ENCODE results near the gene ITPR2. TPM values are rescaled to one million over a fixed set of nuclear protein-coding genes. Genes with fewer than 3 reads are reported as not detected.

Gene ITPR2
- total RNA-seq, 4 donors from 2014 or later: 42.8 to 62.5 (median 52.1) TPM

DNA sequence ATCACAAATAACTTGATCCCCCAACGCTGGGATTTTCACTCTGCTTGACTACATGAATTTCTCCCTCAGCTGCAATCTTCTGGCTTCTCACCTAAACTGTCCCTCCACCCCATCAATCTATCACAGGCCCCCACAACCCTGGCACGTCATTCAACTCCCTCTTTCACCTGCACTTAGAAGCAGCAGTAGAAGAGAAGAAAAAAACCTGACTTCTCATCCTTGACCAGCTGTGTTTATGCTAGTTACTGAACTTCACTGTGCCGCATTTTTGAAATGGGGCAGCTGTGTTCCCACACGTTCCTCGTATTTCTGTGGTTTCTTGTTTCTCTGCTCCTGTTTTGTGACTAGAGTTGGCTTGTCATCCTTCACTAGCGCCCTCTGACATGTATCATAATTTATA, 35.0 kb downstream of the ITPR2 start:
- intact Hi-C loops (cut with DNase I; ENCODE audit: low total_unique reads): no loop called here
- TF ChIP-seq, protein P1, sequence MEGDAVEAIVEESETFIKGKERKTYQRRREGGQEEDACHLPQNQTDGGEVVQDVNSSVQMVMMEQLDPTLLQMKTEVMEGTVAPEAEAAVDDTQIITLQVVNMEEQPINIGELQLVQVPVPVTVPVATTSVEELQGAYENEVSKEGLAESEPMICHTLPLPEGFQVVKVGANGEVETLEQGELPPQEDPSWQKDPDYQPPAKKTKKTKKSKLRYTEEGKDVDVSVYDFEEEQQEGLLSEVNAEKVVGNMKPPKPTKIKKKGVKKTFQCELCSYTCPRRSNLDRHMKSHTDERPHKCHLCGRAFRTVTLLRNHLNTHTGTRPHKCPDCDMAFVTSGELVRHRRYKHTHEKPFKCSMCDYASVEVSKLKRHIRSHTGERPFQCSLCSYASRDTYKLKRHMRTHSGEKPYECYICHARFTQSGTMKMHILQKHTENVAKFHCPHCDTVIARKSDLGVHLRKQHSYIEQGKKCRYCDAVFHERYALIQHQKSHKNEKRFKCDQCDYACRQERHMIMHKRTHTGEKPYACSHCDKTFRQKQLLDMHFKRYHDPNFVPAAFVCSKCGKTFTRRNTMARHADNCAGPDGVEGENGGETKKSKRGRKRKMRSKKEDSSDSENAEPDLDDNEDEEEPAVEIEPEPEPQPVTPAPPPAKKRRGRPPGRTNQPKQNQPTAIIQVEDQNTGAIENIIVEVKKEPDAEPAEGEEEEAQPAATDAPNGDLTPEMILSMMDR (IDR thresholded peaks at IDR 0.05): no peak
- TF ChIP-seq POLR2A (IDR thresholded peaks at IDR 0.05): no peak
- no peak overlapping the region for H3K4me3 ChIP-seq (ENCODE audit: low read depth, poor library complexity, severe bottlenecking)
- DNase-seq (ENCODE audit: low spot score in 2 of 2): no peak
- WGBS, 2 donors: 23 to 37% methylated on average over 6 of the region's 6 CpGs

DNA sequence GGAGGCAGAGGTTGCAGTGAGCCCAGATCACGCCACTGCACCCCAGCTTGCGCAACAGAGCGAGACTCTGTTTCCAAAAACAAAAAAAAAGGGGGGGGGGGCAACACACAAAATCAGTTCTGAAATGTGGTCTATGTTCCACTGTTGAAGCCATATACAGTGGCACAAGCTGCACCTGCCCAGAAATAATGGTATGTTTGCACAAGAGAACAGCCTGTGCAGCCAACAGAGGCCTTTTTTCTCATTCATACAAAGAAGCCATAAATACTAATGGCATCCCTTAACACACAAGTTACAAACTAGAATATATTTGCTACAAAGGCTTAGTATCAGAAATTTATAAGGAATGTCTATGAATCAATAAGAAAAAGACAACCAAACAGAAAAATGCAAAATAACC, 37.1 kb downstream of the ITPR2 start:
- DNase-seq (ENCODE audit: low spot score in 2 of 2): no peak
- H3K4me3 ChIP-seq (ENCODE audit: low read depth, poor library complexity, severe bottlenecking): no peak overlapping the region
- TF ChIP-seq POLR2A (IDR thresholded peaks at IDR 0.05): no peak
- TF ChIP-seq, protein P1 (IDR thresholded peaks at IDR 0.05): no peak
- intact Hi-C loops (cut with DNase I; ENCODE audit: low total_unique reads): no loop called here
- 90 to 94% methylated on average over 3 of the region's 3 CpGs for WGBS, 2 donors

DNA sequence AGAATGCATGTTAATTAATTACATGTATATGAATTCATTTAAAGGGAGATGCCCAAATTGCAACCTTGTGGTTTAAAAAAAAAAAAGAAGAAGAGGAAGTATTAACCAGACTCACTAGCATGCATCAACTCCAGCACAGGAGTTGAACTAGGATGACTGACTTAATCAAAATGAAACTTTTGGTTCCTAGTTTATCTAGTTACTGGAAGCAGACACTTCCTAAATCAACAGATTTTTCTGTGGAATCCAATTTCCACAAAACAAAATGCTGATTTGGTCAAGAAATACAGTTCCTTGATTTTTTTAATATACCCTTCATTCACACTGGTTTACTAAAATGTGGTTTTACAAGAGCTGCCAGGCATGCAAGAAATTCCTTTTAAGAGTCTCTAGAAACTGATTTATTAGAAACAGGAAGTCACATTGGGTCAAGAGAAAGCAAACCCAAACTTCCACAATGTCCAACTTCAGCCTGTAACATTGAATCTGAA, 41.6 kb downstream of the ITPR2 start:
- intact Hi-C loops (cut with DNase I; ENCODE audit: low total_unique reads): no loop called here
- no peak overlapping the region for H3K4me3 ChIP-seq (ENCODE audit: low read depth, poor library complexity, severe bottlenecking)
- no peak for TF ChIP-seq POLR2A (IDR thresholded peaks at IDR 0.05)
- TF ChIP-seq, protein P1 (IDR thresholded peaks at IDR 0.05): no peak
- DNase-seq (ENCODE audit: low spot score in 2 of 2): no peak

DNA sequence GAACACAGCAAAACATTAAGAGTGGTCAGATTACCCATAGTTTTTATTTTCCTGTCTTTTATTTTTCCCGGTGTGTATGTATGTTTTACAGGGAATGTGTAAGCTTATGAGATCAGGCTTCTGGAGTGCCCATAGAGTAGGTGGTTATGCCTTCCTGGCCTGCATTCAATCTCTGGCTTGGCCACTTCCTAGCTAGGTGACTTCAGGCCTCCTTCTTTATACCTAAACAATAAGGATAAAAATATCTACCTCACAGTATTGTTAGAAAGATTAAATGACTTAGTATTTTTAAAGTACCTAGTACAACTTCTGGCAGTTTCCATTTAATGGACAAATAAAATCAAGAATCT, 42.4 kb downstream of the ITPR2 start:
- no peak overlapping the region for H3K4me3 ChIP-seq (ENCODE audit: low read depth, poor library complexity, severe bottlenecking)
- TF ChIP-seq POLR2A (IDR thresholded peaks at IDR 0.05): no peak
- TF ChIP-seq, protein P1 (IDR thresholded peaks at IDR 0.05): no peak
- 79 to 83% methylated on average over 1 of the region's 1 CpG for WGBS, 2 donors
- DNase-seq (ENCODE audit: low spot score in 2 of 2): no peak
- intact Hi-C loops (cut with DNase I; ENCODE audit: low total_unique reads): no loop called here

DNA sequence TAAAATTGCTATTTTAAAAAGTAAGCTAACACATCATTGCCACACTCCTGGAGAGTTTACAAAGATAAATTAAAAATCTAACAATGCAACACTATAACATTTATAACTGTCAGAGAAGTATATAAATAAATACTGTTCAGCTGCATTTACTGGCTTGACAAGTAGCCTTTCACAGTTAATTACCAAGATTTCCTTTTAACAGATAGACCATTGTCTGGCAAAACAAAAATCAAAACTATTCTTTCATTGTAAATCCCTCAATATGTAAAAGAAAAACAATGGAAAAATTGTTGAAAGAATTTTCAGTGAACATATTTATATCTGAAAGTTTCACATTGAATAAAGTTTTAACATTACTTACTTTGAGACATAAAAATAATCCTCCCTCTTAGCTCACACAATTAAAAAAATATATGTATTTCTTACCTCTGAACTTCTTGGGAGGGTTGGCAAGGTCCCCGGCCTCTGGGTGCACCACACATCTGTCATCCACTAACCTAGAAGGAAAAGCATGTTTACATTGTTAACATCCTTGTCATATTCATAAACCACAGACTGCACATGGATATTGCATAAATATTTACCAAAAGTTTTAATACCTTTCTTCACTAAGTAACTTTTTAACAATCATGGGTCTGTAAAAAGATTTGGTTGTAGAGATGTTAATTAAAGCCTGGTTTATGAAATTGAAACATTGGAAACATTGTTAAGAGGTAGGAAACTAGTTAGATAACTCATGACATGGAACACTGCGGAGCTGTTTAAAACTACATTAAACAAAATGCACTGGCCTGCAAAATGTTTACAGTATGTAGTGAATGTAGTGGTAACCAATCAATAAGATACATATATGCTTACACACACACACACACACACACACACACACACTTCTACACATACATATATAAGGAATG, 43.0 kb downstream of the ITPR2 start:
- WGBS, 2 donors: 28 to 53% methylated on average over 2 of the region's 2 CpGs
- no peak overlapping the region for H3K4me3 ChIP-seq (ENCODE audit: low read depth, poor library complexity, severe bottlenecking)
- intact Hi-C loops (cut with DNase I; ENCODE audit: low total_unique reads): no loop called here
- TF ChIP-seq, protein P1 (IDR thresholded peaks at IDR 0.05): no peak
- no peak for TF ChIP-seq POLR2A (IDR thresholded peaks at IDR 0.05)
- DNase-seq (ENCODE audit: low spot score in 2 of 2): no peak

Measured in lower leg skin (tissue), 4 donors.